IPS-NIHi7 (cell line): ENCODE results near the gene CAPN7.

Experiments used
- DNase-seq: peaks from one replicate; pipeline ENCODE4 v3.0.0; 2012; ENCODE audit warnings: mixed read lengths; ENCODE audit errors: extremely low spot score

Gene CAPN7

GRCh38 chr3:15199493-15200105 is 6.4 kb upstream of the CAPN7 start:
- DNase-seq, result no peak

- no peak for DNase-seq
Measured at GRCh38 chr3:15204005-15204404, 2.0 kb upstream of the CAPN7 start.

- no peak for DNase-seq
Measured at GRCh38 chr3:15205482-15205933, 538 bp upstream of the CAPN7 start.

- DNase-seq, result peak; percentile 69
Measured at GRCh38 chr3:15206662-15207576, 873 bp downstream of the CAPN7 start.

GRCh38 chr3:15207836-15208504 is 1.9 kb downstream of the CAPN7 start:
- no peak for DNase-seq

GRCh38 chr3:15211937-15212336 is 5.9 kb downstream of the CAPN7 start:
- no peak for DNase-seq

- DNase-seq, result no peak
Measured at GRCh38 chr3:15214758-15215157, 8.7 kb downstream of the CAPN7 start.

GRCh38 chr3:15215996-15216395 is 9.9 kb downstream of the CAPN7 start:
- DNase-seq, result no peak

- DNase-seq, result no peak
Measured at GRCh38 chr3:15216501-15216900, 10.5 kb downstream of the CAPN7 start.

- DNase-seq, result no peak
Measured at GRCh38 chr3:15217011-15217671, 11.1 kb downstream of the CAPN7 start.

- DNase-seq, result no peak
Measured at GRCh38 chr3:15217841-15218267, 11.8 kb downstream of the CAPN7 start.

GRCh38 chr3:15218689-15219088 is 12.6 kb downstream of the CAPN7 start:
- no peak for DNase-seq

- DNase-seq, result no peak
Measured at GRCh38 chr3:15220056-15220455, 14.0 kb downstream of the CAPN7 start.

- DNase-seq, result no peak
Measured at GRCh38 chr3:15220661-15221060, 14.6 kb downstream of the CAPN7 start.

- no peak for DNase-seq
Measured at GRCh38 chr3:15221574-15222217, 15.7 kb downstream of the CAPN7 start.

GRCh38 chr3:15223685-15224572 is 17.9 kb downstream of the CAPN7 start:
- no peak for DNase-seq

GRCh38 chr3:15228147-15228546 is 22.1 kb downstream of the CAPN7 start:
- no peak for DNase-seq

GRCh38 chr3:15229262-15229661 is 23.2 kb downstream of the CAPN7 start:
- no peak for DNase-seq

GRCh38 chr3:15241341-15241740 is 35.3 kb downstream of the CAPN7 start:
- peak; percentile 23 for DNase-seq

GRCh38 chr3:15243822-15244482 is 37.9 kb downstream of the CAPN7 start:
- DNase-seq, result no peak
